Measurements from ENCODE around the gene F10.

GRCh38 chr13:113196970-113197737 is 74.6 kb downstream of the F10 start:
- TF ChIP-seq CTCF (IDR thresholded peaks at IDR 0.05 in 8 of 11, conservative IDR thresholded peaks at IDR 0.05 in 3 of 11): no peak
- TF ChIP-seq POLR2AphosphoS5 (IDR thresholded peaks at IDR 0.05): no peak
